GM12878 (cell line): Measurements from ENCODE around the gene CDYL2. TPM values are rescaled to one million over a fixed set of nuclear protein-coding genes. Genes with fewer than 3 reads are reported as not detected.

Source experiments
- ATAC-seq: fragments of 200-7000 bp; cut with Tn5 transposase; 3 replicates; pipeline ENCODE4 v1.9.1; 2020; ENCODE audit warnings: mild to moderate bottlenecking, moderate library complexity
- BruUV-seq: library from RNA; stranded (reverse); fragments of 400-500 nt; replicated peaks from 2 replicates; lab custom pipeline; 2021; lab: Mats Ljungman, UMichigan
- CTCF ChIA-PET: fragments of 300-600 bp; sonication (Branson Sonifier 250); formaldehyde crosslinking; extraction: SDS; loops from one replicate; lab custom pipeline; 2021; ENCODE audit warnings: inconsistent platforms; lab: Yijun Ruan, JAX
- POLR2A ChIA-PET: fragments of 350-600 bp; formaldehyde crosslinking; extraction: SDS; loops from one replicate; lab custom pipeline; 2021; ENCODE audit warnings: inconsistent platforms; lab: Charles Lee
- RAD21 ChIA-PET: fragments of 300-600 bp; sonication (Branson Sonifier 250); formaldehyde crosslinking; loops from one replicate; lab custom pipeline; 2023; ENCODE audit warnings: antibody characterized with exemption; ENCODE audit not compliant: unreplicated experiment; lab: Charles Lee
- SMC1A ChIA-PET: fragments of 300-600 bp; sonication (Branson Sonifier 250); formaldehyde crosslinking; loops from one replicate; lab custom pipeline; 2023; ENCODE audit not compliant: unreplicated experiment, uncharacterized antibody; lab: Charles Lee
- DNase-seq: peaks from one replicate; pipeline ENCODE4 v3.0.0-alpha.2; 2011; ENCODE audit warnings: low read depth, low spot score
- FAIRE-seq: peaks from 3 replicates; lab custom pipeline; 2011; peaks lifted over from hg19 to GRCh38; lab: Jason Lieb, UNC
- H2AFZ ChIP-seq: 2 replicates; pipeline ENCODE4 v1.6.0; 2011; ENCODE audit warnings: low read depth, low read length, control low read depth; ENCODE audit not compliant: control insufficient read depth
- H3K27ac ChIP-seq: 2 replicates; pipeline ENCODE4 v1.5.1; 2011; ENCODE audit warnings: control low read depth; ENCODE audit not compliant: control insufficient read depth, insufficient read depth
- H3K27me3 ChIP-seq, 2 experiments: replicated peaks in 1 of 2; 2 replicates each; pipeline versions ENCODE4 v1.6.0 to v1.6.1; 2011; ENCODE audit warnings: low read length in 1 of 2; ENCODE audit not compliant: control insufficient read depth in 2 of 2, insufficient read depth in 2 of 2
- H3K36me3 ChIP-seq, 2 experiments: 2 replicates each; pipeline ENCODE4 v1.5.1; 2011; ENCODE audit warnings: low read length in 1 of 2; ENCODE audit not compliant: control insufficient read depth in 2 of 2, insufficient read depth in 2 of 2
- H3K4me1 ChIP-seq: 2 replicates; pipeline ENCODE4 v1.6.1; 2011; ENCODE audit warnings: mild to moderate bottlenecking, low read length, moderate library complexity, mixed read lengths; ENCODE audit not compliant: control insufficient read depth, insufficient read depth
- H3K4me2 ChIP-seq: 2 replicates; pipeline ENCODE4 v1.6.0; 2011; ENCODE audit warnings: control low read depth; ENCODE audit not compliant: control insufficient read depth, insufficient read depth
- H3K4me3 ChIP-seq: fragments of 200-600 bp; sonication (generic); 2 replicates; pipeline ENCODE4 v1.5.1; 2016
- H3K79me2 ChIP-seq: 2 replicates; pipeline ENCODE4 v1.6.0; 2011; ENCODE audit warnings: low read length; ENCODE audit not compliant: control insufficient read depth, insufficient read depth
- H3K9ac ChIP-seq: 2 replicates; pipeline ENCODE4 v1.8.0; 2011; ENCODE audit warnings: low read length, control low read depth, mixed read lengths; ENCODE audit not compliant: control insufficient read depth, insufficient read depth
- H3K9me3 ChIP-seq: replicated peaks from 3 replicates; pipeline ENCODE4 v1.5.1; 2011; ENCODE audit warnings: mild to moderate bottlenecking, low read length; ENCODE audit not compliant: control insufficient read depth, insufficient read depth
- H4K20me1 ChIP-seq: 2 replicates; pipeline ENCODE4 v1.6.0; 2011; ENCODE audit not compliant: control insufficient read depth, insufficient read depth
- BMI1 ChIP-seq: fragments of 450-650 bp; IDR thresholded peaks from 2 replicates; pipeline ENCODE4 v1.6.1; 2016; ENCODE audit warnings: mild to moderate bottlenecking, moderate library complexity, borderline replicate concordance
- CHD2 ChIP-seq: IDR thresholded peaks from 2 replicates; pipeline ENCODE4 v1.6.1; 2011; ENCODE audit warnings: low read depth, low read length, improper control_type of control experiment, borderline replicate concordance
- DPF2 ChIP-seq: fragments of 450-650 bp; IDR thresholded peaks from 2 replicates; pipeline ENCODE4 v1.6.1; 2017; ENCODE audit warnings: mild to moderate bottlenecking
- ELK1 ChIP-seq: IDR thresholded peaks from 2 replicates; pipeline ENCODE4 v1.6.1; 2012; ENCODE audit warnings: low read depth, low read length, improper control_type of control experiment
- HCFC1 ChIP-seq: fragments of 150-350 bp; IDR thresholded peaks from 2 replicates; pipeline ENCODE4 v1.6.1; 2014; ENCODE audit warnings: low read length
- IRF5 ChIP-seq: fragments of 450-650 bp; IDR thresholded peaks from 2 replicates; pipeline ENCODE4 v1.6.1; 2017; ENCODE audit warnings: borderline replicate concordance
- JUND ChIP-seq: IDR thresholded peaks from 2 replicates; pipeline ENCODE4 v1.6.1; 2012; ENCODE audit warnings: low read depth, mild to moderate bottlenecking, low read length, improper control_type of control experiment, moderate library complexity
- MEF2A ChIP-seq: IDR thresholded peaks from 2 replicates; pipeline ENCODE4 v1.6.1; 2011; ENCODE audit warnings: low read depth, mild to moderate bottlenecking, low read length, moderate library complexity; ENCODE audit not compliant: insufficient read depth
- RUNX3 ChIP-seq: IDR thresholded peaks from 2 replicates; pipeline ENCODE4 v1.6.1; 2012; ENCODE audit warnings: low read length, inconsistent platforms
- WGBS: methylation state at CpG from one replicate; pipeline ENCODE4 v1.1.6; 2016; ENCODE audit warnings: low lambda C conversion rate; ENCODE audit not compliant: insufficient replicate concordance, insufficient coverage; ENCODE audit errors: missing lambda C conversion rate; 5-methylcytosine and 5-hydroxymethylcytosine counted together
- in situ Hi-C: fragments of 300-500 bp; cut with MboI; formaldehyde crosslinking; loops from 9 replicates; pipeline ENCODE4 v1.14.3; 2018; ENCODE audit warnings: mixed read lengths
- intact Hi-C: fragments of 100-400 bp; cut with micrococcal nuclease; formaldehyde crosslinking; loops from one replicate; pipeline ENCODE4 v1.14.2; 2022; ENCODE audit not compliant: unreplicated experiment
- polyA plus RNA-seq, 11 experiments: library from polyadenylated mRNA; depleted of rRNA in 4 of 11; unstranded in 6 of 11; stranded (reverse) in 5 of 11; fragments of >200 nt; fragmentation: Nextera tagmentation in 4 of 11; fragmentation: Illumina TruSeq in 1 of 11; extraction: Ambion mirVana in 4 of 11; extraction: Trizol in 1 of 11; gene quantifications; 1 replicate in 1 of 11; 2 replicates in 10 of 11; pipeline versions ENCODE4 v1.2.1 to v1.2.3, GENCODE V29; 2011 to 2016; ENCODE audit warnings: inconsistent platforms in 2 of 11, missing spikeins in 2 of 11, low read depth in 1 of 11
- total RNA-seq, 4 experiments: library from RNA; depleted of rRNA in 3 of 4; stranded (reverse); fragments of >200 nt in 3 of 4; fragmentation: Illumina TruSeq in 1 of 4; extraction: Trizol in 1 of 4; gene quantifications; 2 replicates each; pipeline versions ENCODE4 v1.2.1 to v1.2.3, GENCODE V29; 2013 to 2021

CDYL2 gene
- total and polyA plus RNA-seq, 10 of the 15 experiments (the other 5 are each of a cell fraction or from before 2014, with no cell fraction given): 0.27 to 22.9 (median 3.9) TPM

GRCh38 chr16:80778703-80779102 lies 25.7 kb downstream of the CDYL2 start:
- ChIA-PET CTCF (no interaction called here), POLR2A (no interaction called here), RAD21 (no interaction called here), SMC1A (no interaction called here)
- Histone ChIP-seq H4K20me1 (no peaks in the 10 kb centered on the region), H3K36me3 (no peaks in the 10 kb centered on the region), H3K27me3 (no peaks in the 10 kb centered on the region), H3K4me1 (no peaks in the 10 kb centered on the region), H3K9me3 (no peaks in the 10 kb centered on the region), H2AFZ (no peak overlapping the region), H3K4me2 (no peak overlapping the region), H3K9ac (no peak overlapping the region), H3K4me3 (no peak overlapping the region), H3K27ac (no peak overlapping the region), H3K79me2 (no peaks in the 10 kb centered on the region)
- intact Hi-C loops: no loop called here
- DNase-seq (no peak), ATAC-seq (no peak), FAIRE-seq (no peak)
- TF ChIP-seq JUND (no peak), RUNX3 (no peak), ELK1 (no peak), IRF5 (no peak), HCFC1 (no peak), BMI1 (no peak), DPF2 (no peak), CHD2 (no peak), MEF2A (no peak)
- no TSS peak for BruUV-seq
- WGBS: 18% methylated on average over 2 of the region's 2 CpGs
- in situ Hi-C loops: no loop called here
